WTC11 (cell line): ENCODE results near the gene PPP3CB. TPM values are rescaled to one million over a fixed set of nuclear protein-coding genes. Genes with fewer than 3 reads are reported as not detected.

Experiments used
- ATAC-seq: fragments of 200-7000 bp; cut with Tn5 transposase; 2 replicates; pipeline ENCODE4 v1.10.0; 2021; ENCODE audit warnings: mild to moderate bottlenecking, moderate library complexity
- CTCF ChIA-PET: fragments of 300-600 bp; sonication (Branson Sonifier 250); formaldehyde crosslinking; loops from one replicate; lab custom pipeline; 2021; ENCODE audit warnings: antibody characterized with exemption; lab: Charles Lee
- POLR2A ChIA-PET: fragments of 350-600 bp; sonication (Branson Sonifier 250); formaldehyde crosslinking; loops from one replicate; lab custom pipeline; 2021; ENCODE audit warnings: antibody characterized with exemption; lab: Charles Lee
- DNase-seq: peaks from one replicate; pipeline ENCODE4 v3.0.0; 2021; ENCODE audit warnings: low spot score
- H3K27ac Mint-ChIP-seq: 2 replicates; pipeline ENCODE4 v1.8.0; 2021; ENCODE audit warnings: mixed read lengths
- H3K27me3 Mint-ChIP-seq: 2 replicates; pipeline ENCODE4 v1.8.0; 2021; ENCODE audit warnings: low read depth, mild to moderate bottlenecking, moderate library complexity, mixed read lengths
- H3K36me3 Mint-ChIP-seq: 2 replicates; pipeline ENCODE4 v1.8.0; 2021; ENCODE audit warnings: mixed read lengths
- H3K4me1 Mint-ChIP-seq: 2 replicates; pipeline ENCODE4 v1.8.0; 2022; ENCODE audit warnings: mixed read lengths
- H3K4me3 Mint-ChIP-seq: 2 replicates; pipeline ENCODE4 v1.8.0; 2021; ENCODE audit warnings: mild to moderate bottlenecking, moderate library complexity, mixed read lengths
- H3K9me3 Mint-ChIP-seq: 2 replicates; pipeline ENCODE4 v1.8.0; 2021; ENCODE audit warnings: mixed read lengths
- AFF4 ChIP-seq: sonication (generic); formaldehyde crosslinking; IDR thresholded peaks from 2 replicates; pipeline ENCODE4 v1.8.1; 2023; ENCODE audit warnings: mild to moderate bottlenecking, missing genetic modification reagents, borderline replicate concordance
- CBFB ChIP-seq: sonication (generic); formaldehyde crosslinking; IDR thresholded peaks from 2 replicates; pipeline ENCODE4 v1.8.1; 2022; ENCODE audit warnings: mild to moderate bottlenecking, low read depth, missing genetic modification reagents
- CREB1 ChIP-seq: sonication (generic); formaldehyde crosslinking; IDR thresholded peaks from 2 replicates; pipeline ENCODE4 v1.8.0; 2023; ENCODE audit warnings: mild to moderate bottlenecking, missing genetic modification reagents
- E2F1 ChIP-seq: sonication (generic); formaldehyde crosslinking; IDR thresholded peaks from 2 replicates; pipeline ENCODE4 v1.8.0; 2022; ENCODE audit warnings: mild to moderate bottlenecking, missing genetic modification reagents
- EMX1 ChIP-seq: fragments of 250-450 bp; sonication (Bioruptor Pico); IDR thresholded peaks from 2 replicates; pipeline ENCODE4 v1.8.0; 2021; ENCODE audit warnings: mild to moderate bottlenecking
- ESRRA ChIP-seq: sonication (generic); formaldehyde crosslinking; IDR thresholded peaks from 2 replicates; pipeline ENCODE4 v1.8.1; 2022; ENCODE audit warnings: mild to moderate bottlenecking, missing genetic modification reagents, borderline replicate concordance
- FOXP1 ChIP-seq: sonication (generic); formaldehyde crosslinking; IDR thresholded peaks from 2 replicates; pipeline ENCODE4 v1.8.0; 2022; ENCODE audit warnings: missing genetic modification reagents, mild to moderate bottlenecking, moderate library complexity, borderline replicate concordance
- FOXP4 ChIP-seq: sonication (generic); formaldehyde crosslinking; IDR thresholded peaks from 2 replicates; pipeline ENCODE4 v1.8.0; 2022; ENCODE audit warnings: mild to moderate bottlenecking, missing genetic modification reagents
- GABPB1 ChIP-seq: sonication (generic); formaldehyde crosslinking; IDR thresholded peaks from 2 replicates; pipeline ENCODE4 v1.8.1; 2023; ENCODE audit warnings: mild to moderate bottlenecking, missing genetic modification reagents
- HMGA2 ChIP-seq: fragments of 250-450 bp; sonication (Bioruptor Pico); IDR thresholded peaks from 2 replicates; pipeline ENCODE4 v1.4.0; 2021; ENCODE audit warnings: mild to moderate bottlenecking, moderate library complexity
- JUN ChIP-seq: sonication (generic); formaldehyde crosslinking; IDR thresholded peaks from 2 replicates; pipeline ENCODE4 v1.8.0; 2023; ENCODE audit warnings: mild to moderate bottlenecking, missing genetic modification reagents
- MAX ChIP-seq: sonication (generic); formaldehyde crosslinking; IDR thresholded peaks from 2 replicates; pipeline ENCODE4 v1.8.0; 2022; ENCODE audit warnings: mild to moderate bottlenecking, missing genetic modification reagents
- MXD4 ChIP-seq: fragments of 250-450 bp; sonication (Bioruptor Pico); IDR thresholded peaks from 2 replicates; pipeline ENCODE4 v1.8.0; 2021; ENCODE audit warnings: mild to moderate bottlenecking, moderate library complexity, borderline replicate concordance
- NFATC4 ChIP-seq: fragments of 250-450 bp; sonication (Bioruptor Pico); IDR thresholded peaks from 2 replicates; pipeline ENCODE4 v1.9.0; 2021; ENCODE audit warnings: mild to moderate bottlenecking
- NFE2L1 ChIP-seq: sonication (generic); formaldehyde crosslinking; IDR thresholded peaks from 2 replicates; pipeline ENCODE4 v1.8.1; 2023; ENCODE audit warnings: missing genetic modification reagents
- NR3C1 ChIP-seq: sonication (generic); formaldehyde crosslinking; conservative IDR thresholded peaks from 2 replicates; pipeline ENCODE4 v1.8.1; 2023; ENCODE audit warnings: low read depth, mild to moderate bottlenecking, missing genetic modification reagents
- SMAD3 ChIP-seq: sonication (generic); formaldehyde crosslinking; IDR thresholded peaks from 2 replicates; pipeline ENCODE4 v1.8.0; 2022; ENCODE audit warnings: missing genetic modification reagents, mild to moderate bottlenecking, borderline replicate concordance
- SMAD4 ChIP-seq: sonication (generic); formaldehyde crosslinking; IDR thresholded peaks from 2 replicates; pipeline ENCODE4 v1.8.0; 2022; ENCODE audit warnings: mild to moderate bottlenecking, missing genetic modification reagents
- STAT6 ChIP-seq: sonication (generic); formaldehyde crosslinking; conservative IDR thresholded peaks from 2 replicates; pipeline ENCODE4 v1.8.1; 2023; ENCODE audit warnings: mild to moderate bottlenecking, low read depth, missing genetic modification reagents, moderate library complexity
- USF1 ChIP-seq: sonication (generic); formaldehyde crosslinking; IDR thresholded peaks from 2 replicates; pipeline ENCODE4 v1.8.0; 2022; ENCODE audit warnings: mild to moderate bottlenecking, missing genetic modification reagents
- ZNF281 ChIP-seq: sonication (generic); formaldehyde crosslinking; IDR thresholded peaks from 2 replicates; pipeline ENCODE4 v1.8.0; 2023; ENCODE audit warnings: mild to moderate bottlenecking, missing genetic modification reagents
- ZNF671 ChIP-seq: fragments of 250-450 bp; sonication (Bioruptor Pico); IDR thresholded peaks from 2 replicates; pipeline ENCODE4 v1.8.0; 2021; ENCODE audit warnings: mild to moderate bottlenecking
- total RNA-seq: library from RNA; stranded (reverse); gene quantifications from 3 replicates; pipeline ENCODE4 v1.2.3, GENCODE V29; 2021

Gene PPP3CB
- total RNA-seq, 1 experiment from 2014 or later, result 30.0 TPM

- TF ChIP-seq FOXP4 (CRISPR knock-in tag) (no peak), USF1 (CRISPR knock-in tag) (no peak), ESRRA (no peak), CREB1 (CRISPR knock-in tag) (no peak), FOXP1 (CRISPR knock-in tag) (no peak), ZNF671 (CRISPR knock-in tag) (no peak), CBFB (CRISPR knock-in tag) (no peak), MXD4 (CRISPR knock-in tag) (no peak)
Observed at GRCh38 chr10:73406846-73407245, 89.0 kb downstream of the PPP3CB start (continued).

GRCh38 chr10:73405556-73405955 is 90.3 kb downstream of the PPP3CB start:
- no peak for ATAC-seq
- H3K9me3 Mint-ChIP-seq, result no peaks in the 10 kb centered on the region; the same call in 1 of the 2 replicates
- no peak overlapping the region; the same call in 1 of the 2 replicates for H3K27ac Mint-ChIP-seq
- POLR2A ChIA-PET, result no interaction called here
- H3K27me3 Mint-ChIP-seq, result no peaks in the 10 kb centered on the region
- H3K4me3 Mint-ChIP-seq, result no peak overlapping the region
- CTCF ChIA-PET, result interaction anchor here (2.1 kb wide), 1 partner anchor 8 kb away, joined by 11 read pairs; no protein-coding TSS in a partner anchor
- TF ChIP-seq AFF4, result no peak
- no peak for TF ChIP-seq JUN (CRISPR knock-in tag)
- TF ChIP-seq EMX1, result no peak
- peaks cover 17% of the 10 kb centered on the region for H3K4me1 Mint-ChIP-seq
- H3K36me3 Mint-ChIP-seq, result 0 out of 2 replicates have a peak, but pooled peaks cover 3% of the 10 kb centered on the region
- no peak for DNase-seq

GRCh38 chr10:73404690-73405089 is 91.1 kb downstream of the PPP3CB start:
- ATAC-seq (no peak), DNase-seq (no peak)
- no peaks in the 10 kb centered on the region; the same call in 1 of the 2 replicates for H3K9me3 Mint-ChIP-seq
- no peaks in the 10 kb centered on the region for H3K27me3 Mint-ChIP-seq
- ChIA-PET POLR2A (no interaction called here), CTCF (no interaction called here)
- H3K4me3 Mint-ChIP-seq, result no peak overlapping the region
- H3K36me3 Mint-ChIP-seq, result 0 out of 2 replicates have a peak, but pooled peaks cover 3% of the 10 kb centered on the region
- H3K4me1 Mint-ChIP-seq, result peaks cover 11% of the 10 kb centered on the region
- no peak overlapping the region for H3K27ac Mint-ChIP-seq
- TF ChIP-seq ZNF281 (CRISPR knock-in tag) (no peak), NR3C1 (no peak), STAT6 (CRISPR knock-in tag) (no peak), HMGA2 (no peak), GABPB1 (CRISPR knock-in tag) (no peak), NFE2L1 (CRISPR knock-in tag) (no peak), NFATC4 (no peak), SMAD4 (CRISPR knock-in tag) (no peak), E2F1 (CRISPR knock-in tag) (no peak), MAX (CRISPR knock-in tag) (no peak), SMAD3 (CRISPR knock-in tag) (no peak)
